A673 (cell line): ENCODE data around the gene LRRC23. TPM values are rescaled to one million over a fixed set of nuclear protein-coding genes. Genes with fewer than 3 reads are reported as not detected.

Source experiments
- BruUV-seq: library from RNA; stranded (reverse); fragments of 400-500 nt; replicated peaks from 2 replicates; lab custom pipeline; 2021; lab: Mats Ljungman, UMichigan
- CTCF ChIA-PET: fragments of 300-600 bp; sonication (Branson Sonifier 250); formaldehyde crosslinking; loops from one replicate; lab custom pipeline; 2022; ENCODE audit warnings: antibody characterized with exemption; lab: Charles Lee
- POLR2A ChIA-PET: fragments of 300-600 bp; sonication (Branson Sonifier 250); formaldehyde crosslinking; loops from one replicate; lab custom pipeline; 2022; ENCODE audit warnings: antibody characterized with exemption; ENCODE audit not compliant: low non-redundant PET; lab: Charles Lee
- DNase-seq: peaks from one replicate; pipeline ENCODE4 v3.0.0-alpha.2; 2015; ENCODE audit warnings: low spot score
- H3K27ac ChIP-seq: fragments of 200-600 bp; sonication (generic); 2 replicates; pipeline ENCODE4 v1.5.1; 2016; ENCODE audit warnings: mixed run types, low read depth, mild to moderate bottlenecking, mixed read lengths, antibody characterized with exemption, low read length; ENCODE audit not compliant: poor library complexity, severe bottlenecking
- H3K27me3 ChIP-seq: fragments of 200-600 bp; sonication (generic); replicated peaks from 2 replicates; pipeline ENCODE4 v1.6.1; 2017; ENCODE audit warnings: mixed run types, low read depth, mild to moderate bottlenecking, mixed read lengths, antibody characterized with exemption, low read length; ENCODE audit not compliant: insufficient read depth, poor library complexity
- H3K36me3 ChIP-seq: fragments of 200-600 bp; sonication (generic); 2 replicates; pipeline ENCODE4 v1.6.1; 2016; ENCODE audit warnings: mixed run types, mild to moderate bottlenecking, mixed read lengths, antibody characterized with exemption, low read length; ENCODE audit not compliant: insufficient read depth, poor library complexity, severe bottlenecking
- H3K4me1 ChIP-seq: fragments of 200-600 bp; sonication (generic); 2 replicates; pipeline ENCODE4 v1.6.1; 2017; ENCODE audit warnings: mixed run types, mild to moderate bottlenecking, mixed read lengths, antibody characterized with exemption, low read length; ENCODE audit not compliant: insufficient read depth, poor library complexity, severe bottlenecking
- H3K4me3 ChIP-seq: fragments of 200-600 bp; sonication (generic); 2 replicates; pipeline ENCODE4 v1.5.1; 2016; ENCODE audit warnings: low read depth, mixed run types, mild to moderate bottlenecking, mixed read lengths, low read length; ENCODE audit not compliant: poor library complexity, severe bottlenecking
- H3K9me3 ChIP-seq: fragments of 200-600 bp; sonication (generic); 2 replicates; pipeline ENCODE4 v1.6.1; 2016; ENCODE audit warnings: mixed run types, low read depth, mild to moderate bottlenecking, mixed read lengths, antibody characterized with exemption, low read length; ENCODE audit not compliant: poor library complexity, severe bottlenecking
- EZH2 ChIP-seq: fragments of 200-600 bp; sonication (generic); IDR thresholded peaks from 2 replicates; pipeline ENCODE4 v1.6.1; 2017; ENCODE audit warnings: borderline replicate concordance, low read depth, mild to moderate bottlenecking, mixed read lengths, antibody characterized with exemption, low read length; ENCODE audit not compliant: poor library complexity, severe bottlenecking
- intact Hi-C: fragments of 100-400 bp; cut with micrococcal nuclease; formaldehyde crosslinking; loops from one replicate; pipeline ENCODE4 v1.10.0; 2022; ENCODE audit not compliant: unreplicated experiment
- total RNA-seq: library from RNA; stranded (reverse); gene quantifications from 2 replicates; pipeline ENCODE4 v1.2.3, GENCODE V29; 2021
- TF ChIP-seq, protein P1 (sequence below): fragments of 300-800, 200-600 bp; sonication (generic); conservative IDR thresholded peaks from 2 replicates; pipeline ENCODE4 v1.5.1; 2017; ENCODE audit warnings: low read depth, mild to moderate bottlenecking, antibody characterized with exemption, low read length, moderate library complexity, mixed read lengths

Gene LRRC23
- total RNA-seq, 1 experiment from 2014 or later: 7.7 TPM

DNA sequence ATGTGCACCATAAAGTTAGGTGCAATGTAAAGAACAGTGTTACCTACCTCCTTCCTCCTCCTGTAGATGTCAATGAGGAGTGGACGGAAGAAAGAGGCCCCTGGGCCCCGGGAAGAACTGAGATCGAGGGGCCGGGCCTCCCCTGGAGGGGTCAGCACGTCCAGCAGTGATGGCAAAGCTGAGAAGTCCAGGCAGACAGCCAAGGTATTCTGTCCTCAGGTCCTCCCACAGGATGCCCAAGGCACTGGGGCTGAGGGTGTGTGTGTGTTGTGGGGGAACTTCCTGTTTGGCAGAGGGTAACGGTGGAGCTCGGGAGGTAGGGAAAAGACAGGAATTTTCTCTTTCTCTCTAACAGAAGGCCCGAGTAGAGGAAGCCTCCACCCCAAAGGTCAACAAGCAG is 29.5 kb downstream of the LRRC23 start:
- ChIA-PET POLR2A (interaction anchor here (0.5 kb wide), 1 partner anchor 345 kb away, joined by 4 read pairs; no protein-coding TSS in a partner anchor), CTCF (no interaction called here)
- Histone ChIP-seq H3K27me3 (no peaks in the 10 kb centered on the region), H3K9me3 (no peaks in the 10 kb centered on the region), H3K4me3 (no peak overlapping the region), H3K27ac (peak overlapping the region; percentile 50), H3K4me1 (peaks cover 24% of the 10 kb centered on the region), H3K36me3 (peaks cover 51% of the 10 kb centered on the region)
- DNase-seq: no peak
- TF ChIP-seq, protein P1, sequence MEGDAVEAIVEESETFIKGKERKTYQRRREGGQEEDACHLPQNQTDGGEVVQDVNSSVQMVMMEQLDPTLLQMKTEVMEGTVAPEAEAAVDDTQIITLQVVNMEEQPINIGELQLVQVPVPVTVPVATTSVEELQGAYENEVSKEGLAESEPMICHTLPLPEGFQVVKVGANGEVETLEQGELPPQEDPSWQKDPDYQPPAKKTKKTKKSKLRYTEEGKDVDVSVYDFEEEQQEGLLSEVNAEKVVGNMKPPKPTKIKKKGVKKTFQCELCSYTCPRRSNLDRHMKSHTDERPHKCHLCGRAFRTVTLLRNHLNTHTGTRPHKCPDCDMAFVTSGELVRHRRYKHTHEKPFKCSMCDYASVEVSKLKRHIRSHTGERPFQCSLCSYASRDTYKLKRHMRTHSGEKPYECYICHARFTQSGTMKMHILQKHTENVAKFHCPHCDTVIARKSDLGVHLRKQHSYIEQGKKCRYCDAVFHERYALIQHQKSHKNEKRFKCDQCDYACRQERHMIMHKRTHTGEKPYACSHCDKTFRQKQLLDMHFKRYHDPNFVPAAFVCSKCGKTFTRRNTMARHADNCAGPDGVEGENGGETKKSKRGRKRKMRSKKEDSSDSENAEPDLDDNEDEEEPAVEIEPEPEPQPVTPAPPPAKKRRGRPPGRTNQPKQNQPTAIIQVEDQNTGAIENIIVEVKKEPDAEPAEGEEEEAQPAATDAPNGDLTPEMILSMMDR: no peak
- TF ChIP-seq EZH2: no peak
- intact Hi-C loops: no loop called here
- no TSS peak for BruUV-seq

DNA sequence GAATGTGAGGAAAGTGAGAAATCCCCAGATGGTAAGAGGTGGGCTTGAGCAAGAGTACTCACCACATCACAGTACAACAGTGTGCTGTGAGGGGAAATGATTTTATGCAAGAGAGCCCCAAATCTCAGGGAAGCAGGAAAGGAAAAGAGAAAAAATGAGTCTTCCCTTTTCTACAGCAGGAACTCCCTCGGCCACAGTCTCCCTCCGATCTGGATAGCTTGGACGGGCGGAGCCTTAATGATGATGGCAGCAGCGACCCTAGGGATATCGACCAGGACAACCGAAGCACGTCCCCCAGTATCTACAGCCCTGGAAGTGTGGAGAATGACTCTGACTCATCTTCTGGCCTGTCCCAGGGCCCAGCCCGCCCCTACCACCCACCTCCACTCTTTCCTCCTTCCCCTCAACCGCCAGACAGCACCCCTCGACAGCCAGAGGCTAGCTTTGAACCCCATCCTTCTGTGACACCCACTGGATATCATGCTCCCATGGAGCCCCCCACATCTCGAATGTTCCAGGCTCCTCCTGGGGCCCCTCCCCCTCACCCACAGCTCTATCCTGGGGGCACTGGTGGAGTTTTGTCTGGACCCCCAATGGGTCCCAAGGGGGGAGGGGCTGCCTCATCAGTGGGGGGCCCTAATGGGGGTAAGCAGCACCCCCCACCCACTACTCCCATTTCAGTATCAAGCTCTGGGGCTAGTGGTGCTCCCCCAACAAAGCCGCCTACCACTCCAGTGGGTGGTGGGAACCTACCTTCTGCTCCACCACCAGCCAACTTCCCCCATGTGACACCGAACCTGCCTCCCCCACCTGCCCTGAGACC is 31.0 kb downstream of the LRRC23 start:
- intact Hi-C loops: loop anchor here (5.0 kb wide), 2 partner anchors 63 to 183 kb away; partner anchors contain the start of genes MLF2 and SPSB2
- CTCF ChIA-PET: interaction anchor here (0.7 kb wide), 1 partner anchor 366 kb away, joined by 3 read pairs; no protein-coding TSS in a partner anchor

DNA sequence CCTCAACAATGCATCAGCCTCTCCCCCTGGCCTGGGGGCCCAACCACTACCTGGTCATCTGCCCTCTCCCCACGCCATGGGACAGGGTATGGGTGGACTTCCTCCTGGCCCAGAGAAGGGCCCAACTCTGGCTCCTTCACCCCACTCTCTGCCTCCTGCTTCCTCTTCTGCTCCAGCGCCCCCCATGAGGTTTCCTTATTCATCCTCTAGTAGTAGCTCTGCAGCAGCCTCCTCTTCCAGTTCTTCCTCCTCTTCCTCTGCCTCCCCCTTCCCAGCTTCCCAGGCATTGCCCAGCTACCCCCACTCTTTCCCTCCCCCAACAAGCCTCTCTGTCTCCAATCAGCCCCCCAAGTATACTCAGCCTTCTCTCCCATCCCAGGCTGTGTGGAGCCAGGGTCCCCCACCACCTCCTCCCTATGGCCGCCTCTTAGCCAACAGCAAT is 31.6 kb downstream of the LRRC23 start:
- H3K4me1 ChIP-seq: peaks cover 16% of the 10 kb centered on the region
- no peak for DNase-seq
- H3K4me3 ChIP-seq: no peak overlapping the region
- CTCF ChIA-PET: no interaction called here
- POLR2A ChIA-PET: no interaction called here
- peak overlapping the region; percentile 98 for H3K27ac ChIP-seq
- H3K9me3 ChIP-seq: no peaks in the 10 kb centered on the region
- intact Hi-C loops: loop anchor here (5.0 kb wide), 2 partner anchors 64 to 184 kb away; partner anchors contain the start of genes MLF2 and SPSB2
- H3K27me3 ChIP-seq: no peaks in the 10 kb centered on the region
- TF ChIP-seq, protein P1: no peak
- no peak for TF ChIP-seq EZH2
- peaks cover 59% of the 10 kb centered on the region for H3K36me3 ChIP-seq
- no TSS peak for BruUV-seq

More for the DNA sequence above, 31.0 kb downstream of the LRRC23 start:
- Histone ChIP-seq H3K4me1 (peaks cover 16% of the 10 kb centered on the region), H3K36me3 (peaks cover 59% of the 10 kb centered on the region), H3K27ac (no peak overlapping the region), H3K4me3 (no peak overlapping the region), H3K27me3 (no peaks in the 10 kb centered on the region), H3K9me3 (no peaks in the 10 kb centered on the region)
- DNase-seq: no peak
- POLR2A ChIA-PET: no interaction called here
- TF ChIP-seq EZH2: no peak
- TF ChIP-seq, protein P1: no peak
- BruUV-seq: no TSS peak
